ENCODE measurements around the gene BAIAP2L2.

DNA sequence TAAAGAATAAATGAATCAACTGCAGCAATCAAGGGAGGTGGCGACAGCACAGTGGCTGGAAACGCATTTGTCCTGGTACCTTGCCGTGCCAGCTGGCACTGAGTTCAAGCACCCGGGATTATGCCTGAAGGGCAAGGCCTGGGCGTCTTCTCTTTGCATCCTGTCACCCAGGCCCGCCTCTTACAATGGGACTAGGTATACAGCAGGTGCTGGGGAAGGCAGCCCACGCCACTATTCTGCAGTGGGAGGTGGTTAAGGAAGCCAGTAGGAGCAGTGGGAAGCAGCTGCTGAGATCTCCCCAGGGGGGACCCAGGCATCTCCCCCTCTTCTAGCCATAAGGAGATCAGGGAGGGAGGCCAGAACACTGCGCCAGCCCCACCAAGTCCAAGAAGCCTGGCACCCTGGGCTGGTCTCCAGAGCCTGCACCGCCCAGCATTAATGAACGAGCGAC is 15.3 kb upstream of the BAIAP2L2 start:
- TF ChIP-seq, protein P1, sequence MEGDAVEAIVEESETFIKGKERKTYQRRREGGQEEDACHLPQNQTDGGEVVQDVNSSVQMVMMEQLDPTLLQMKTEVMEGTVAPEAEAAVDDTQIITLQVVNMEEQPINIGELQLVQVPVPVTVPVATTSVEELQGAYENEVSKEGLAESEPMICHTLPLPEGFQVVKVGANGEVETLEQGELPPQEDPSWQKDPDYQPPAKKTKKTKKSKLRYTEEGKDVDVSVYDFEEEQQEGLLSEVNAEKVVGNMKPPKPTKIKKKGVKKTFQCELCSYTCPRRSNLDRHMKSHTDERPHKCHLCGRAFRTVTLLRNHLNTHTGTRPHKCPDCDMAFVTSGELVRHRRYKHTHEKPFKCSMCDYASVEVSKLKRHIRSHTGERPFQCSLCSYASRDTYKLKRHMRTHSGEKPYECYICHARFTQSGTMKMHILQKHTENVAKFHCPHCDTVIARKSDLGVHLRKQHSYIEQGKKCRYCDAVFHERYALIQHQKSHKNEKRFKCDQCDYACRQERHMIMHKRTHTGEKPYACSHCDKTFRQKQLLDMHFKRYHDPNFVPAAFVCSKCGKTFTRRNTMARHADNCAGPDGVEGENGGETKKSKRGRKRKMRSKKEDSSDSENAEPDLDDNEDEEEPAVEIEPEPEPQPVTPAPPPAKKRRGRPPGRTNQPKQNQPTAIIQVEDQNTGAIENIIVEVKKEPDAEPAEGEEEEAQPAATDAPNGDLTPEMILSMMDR (IDR thresholded peaks at IDR 0.05; ENCODE audit: insufficient read depth, low read depth, low read length), result no peak
- TF ChIP-seq EZH2 (IDR thresholded peaks at IDR 0.05; ENCODE audit: insufficient read depth, low read length), result no peak

Data from astrocyte (in vitro differentiated cells and primary cell).